Glutamatergic neuron (in vitro differentiated cells): Measurements from ENCODE around the gene ATAD1. TPM values are rescaled to one million over a fixed set of nuclear protein-coding genes. Genes with fewer than 3 reads are reported as not detected.
"Not testable (repeated sequence)": the region's sequence is repeated elsewhere in the genome, so short reads cannot be mapped to it uniquely, and the experiment has no call there.

ENCODE experiments used
- DNase-seq: peaks from one replicate; pipeline ENCODE4 v3.0.0; 2022
- H3K27ac Mint-ChIP-seq: one replicate; pipeline ENCODE4 v1.8.0; 2020; ENCODE audit warnings: mild to moderate bottlenecking, mixed read lengths, inconsistent platforms; ENCODE audit not compliant: unreplicated experiment
- H3K27me3 Mint-ChIP-seq: one replicate; pipeline ENCODE4 v1.8.0; 2020; ENCODE audit warnings: mild to moderate bottlenecking, moderate library complexity, mixed read lengths, inconsistent platforms; ENCODE audit not compliant: unreplicated experiment
- H3K36me3 Mint-ChIP-seq: one replicate; pipeline ENCODE4 v1.8.0; 2020; ENCODE audit warnings: mild to moderate bottlenecking, mixed read lengths, inconsistent platforms; ENCODE audit not compliant: unreplicated experiment
- H3K4me1 Mint-ChIP-seq: one replicate; pipeline ENCODE4 v1.8.0; 2020; ENCODE audit warnings: mild to moderate bottlenecking, low read depth, mixed read lengths, inconsistent platforms; ENCODE audit not compliant: unreplicated experiment
- H3K4me3 Mint-ChIP-seq: one replicate; pipeline ENCODE4 v1.8.0; 2020; ENCODE audit warnings: mild to moderate bottlenecking, mixed read lengths, inconsistent platforms; ENCODE audit not compliant: unreplicated experiment
- H3K9me3 Mint-ChIP-seq: one replicate; pipeline ENCODE4 v1.8.0; 2020; ENCODE audit warnings: mild to moderate bottlenecking, moderate library complexity, mixed read lengths, inconsistent platforms; ENCODE audit not compliant: unreplicated experiment
- total RNA-seq: library from RNA; stranded (reverse); fragmentation: NEBNext Ultra II Directional; extraction: Animal tissue kit (Norgen Biotek cat#: 25700); gene quantifications from one replicate; pipeline ENCODE4 v1.2.1, GENCODE V29; 2021; ENCODE audit not compliant: unreplicated experiment
- TF ChIP-seq, protein P1 (sequence below): fragments of 200-600 bp; sonication (generic); IDR thresholded peaks from one replicate; pipeline ENCODE4 v1.5.0; 2021; ENCODE audit not compliant: partially characterized antibody, unreplicated experiment

ATAD1 gene
- total RNA-seq, 1 donor from 2014 or later: 79.0 TPM

DNA sequence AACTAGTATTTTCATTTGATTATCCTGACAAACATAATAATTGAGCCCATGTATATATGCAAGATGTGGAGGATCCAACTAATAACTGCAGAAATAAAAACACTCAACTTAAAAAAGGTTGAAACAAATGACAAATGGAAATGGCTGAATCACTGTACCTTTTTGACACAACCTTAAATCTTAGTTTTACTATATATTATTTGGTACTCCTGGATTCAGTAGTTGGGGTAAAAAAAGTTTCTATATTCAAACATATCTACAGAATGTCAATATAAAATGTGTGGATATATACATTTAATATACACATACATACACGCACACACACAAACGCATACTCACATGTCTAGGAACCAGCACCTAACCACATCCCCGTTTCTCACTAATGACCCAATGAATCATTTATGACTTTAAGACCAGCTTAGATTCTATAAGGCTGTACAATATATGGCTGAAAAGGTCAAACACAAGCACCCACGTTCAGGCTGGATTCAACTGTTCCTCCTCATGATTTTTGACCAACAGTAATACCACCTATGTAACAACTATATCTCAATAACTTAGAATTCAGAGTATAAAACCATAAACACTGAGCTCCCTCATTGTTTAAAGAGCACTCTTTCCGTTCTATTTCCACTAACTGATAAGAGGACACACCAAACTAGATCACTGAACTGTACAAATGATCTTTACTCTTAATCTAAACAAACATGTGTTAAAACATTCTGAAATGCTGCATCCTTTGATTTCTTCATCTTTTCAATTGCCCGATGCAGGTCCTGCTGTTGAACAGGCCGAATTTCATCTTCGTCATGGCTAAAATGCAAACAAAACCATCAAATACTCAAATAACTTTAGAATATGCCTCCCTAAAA is 63.8 kb downstream of the ATAD1 start:
- no peaks in the 10 kb centered on the region for H3K36me3 Mint-ChIP-seq
- TF ChIP-seq, protein P1, sequence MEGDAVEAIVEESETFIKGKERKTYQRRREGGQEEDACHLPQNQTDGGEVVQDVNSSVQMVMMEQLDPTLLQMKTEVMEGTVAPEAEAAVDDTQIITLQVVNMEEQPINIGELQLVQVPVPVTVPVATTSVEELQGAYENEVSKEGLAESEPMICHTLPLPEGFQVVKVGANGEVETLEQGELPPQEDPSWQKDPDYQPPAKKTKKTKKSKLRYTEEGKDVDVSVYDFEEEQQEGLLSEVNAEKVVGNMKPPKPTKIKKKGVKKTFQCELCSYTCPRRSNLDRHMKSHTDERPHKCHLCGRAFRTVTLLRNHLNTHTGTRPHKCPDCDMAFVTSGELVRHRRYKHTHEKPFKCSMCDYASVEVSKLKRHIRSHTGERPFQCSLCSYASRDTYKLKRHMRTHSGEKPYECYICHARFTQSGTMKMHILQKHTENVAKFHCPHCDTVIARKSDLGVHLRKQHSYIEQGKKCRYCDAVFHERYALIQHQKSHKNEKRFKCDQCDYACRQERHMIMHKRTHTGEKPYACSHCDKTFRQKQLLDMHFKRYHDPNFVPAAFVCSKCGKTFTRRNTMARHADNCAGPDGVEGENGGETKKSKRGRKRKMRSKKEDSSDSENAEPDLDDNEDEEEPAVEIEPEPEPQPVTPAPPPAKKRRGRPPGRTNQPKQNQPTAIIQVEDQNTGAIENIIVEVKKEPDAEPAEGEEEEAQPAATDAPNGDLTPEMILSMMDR: no peak

DNA sequence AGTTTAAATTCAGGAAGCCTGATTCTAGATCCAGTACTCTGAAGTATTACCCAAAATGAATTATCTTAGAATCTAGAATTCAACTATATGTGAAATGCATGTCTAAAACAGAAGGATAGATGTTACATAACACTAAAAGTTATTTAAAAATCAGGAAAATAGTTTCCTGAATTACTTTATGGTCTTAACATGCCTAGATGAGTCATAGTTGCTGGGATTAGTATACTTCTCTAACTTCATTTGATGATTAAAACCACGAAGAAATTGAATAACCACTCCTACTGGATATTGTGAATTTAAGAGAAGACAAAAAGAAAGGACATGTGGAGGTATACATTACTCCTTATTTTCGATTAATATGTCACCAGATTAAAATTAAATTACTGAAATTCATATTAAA is 65.5 kb downstream of the ATAD1 start:
- Mint-ChIP-seq H3K4me3 (no peak overlapping the region), H3K36me3 (no peaks in the 10 kb centered on the region), H3K27ac (no peak overlapping the region), H3K27me3 (no peaks in the 10 kb centered on the region), H3K4me1 (no peaks in the 10 kb centered on the region), H3K9me3 (no peaks in the 10 kb centered on the region)
- no peak for DNase-seq
- TF ChIP-seq, protein P1: no peak

More for the DNA sequence above, 63.8 kb downstream of the ATAD1 start:
- Mint-ChIP-seq H3K4me3 (no peak overlapping the region), H3K9me3 (no peaks in the 10 kb centered on the region), H3K4me1 (no peaks in the 10 kb centered on the region), H3K27me3 (no peaks in the 10 kb centered on the region), H3K27ac (no peak overlapping the region)
- no peak for DNase-seq

DNA sequence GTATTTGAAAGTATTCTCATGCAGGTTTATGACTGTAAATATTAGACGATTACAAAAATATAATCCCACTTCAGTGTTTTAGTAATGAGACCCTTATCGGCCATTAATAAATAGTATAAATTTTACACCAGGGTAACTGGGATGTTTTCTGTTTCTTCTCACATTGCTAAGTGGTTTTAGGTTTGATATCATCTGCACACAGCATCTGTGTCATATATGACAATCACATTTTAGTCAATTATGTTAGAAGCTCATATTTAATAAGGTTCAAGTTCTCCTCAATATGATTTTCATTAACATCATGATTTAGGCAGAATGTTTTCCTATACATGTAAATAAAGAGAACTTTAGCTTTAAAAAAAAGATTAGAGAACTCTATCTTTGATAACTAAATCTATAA is 66.8 kb downstream of the ATAD1 start:
- no peak overlapping the region for H3K27ac Mint-ChIP-seq
- no peak for DNase-seq
- no peaks in the 10 kb centered on the region for H3K4me1 Mint-ChIP-seq
- H3K36me3 Mint-ChIP-seq: no peaks in the 10 kb centered on the region
- H3K27me3 Mint-ChIP-seq: no peaks in the 10 kb centered on the region
- TF ChIP-seq, protein P1: no peak
- no peaks in the 10 kb centered on the region for H3K9me3 Mint-ChIP-seq
- H3K4me3 Mint-ChIP-seq: no peak overlapping the region

DNA sequence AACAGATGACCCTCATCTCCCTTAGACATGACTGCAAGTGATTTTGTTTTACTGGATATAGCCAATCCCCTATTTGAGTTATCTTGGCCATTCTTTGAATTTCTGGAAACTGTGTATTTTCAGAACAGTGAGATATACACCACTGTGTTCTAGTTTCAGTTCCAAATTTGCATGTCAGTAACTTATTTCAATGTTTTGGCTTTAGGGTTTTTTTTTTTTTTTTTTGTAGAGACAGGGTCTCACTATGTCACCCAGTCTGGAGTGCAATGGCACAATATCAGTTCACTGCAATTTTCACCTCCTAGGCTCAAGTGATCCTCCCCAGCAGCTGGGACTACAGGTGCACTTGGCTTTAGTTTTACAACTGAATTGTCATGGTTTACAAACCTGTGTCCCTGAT is 67.2 kb downstream of the ATAD1 start:
- TF ChIP-seq, protein P1: no peak
- H3K4me3 Mint-ChIP-seq: no peak overlapping the region
- H3K27me3 Mint-ChIP-seq: no peaks in the 10 kb centered on the region
- no peaks in the 10 kb centered on the region for H3K4me1 Mint-ChIP-seq
- no peak overlapping the region for H3K27ac Mint-ChIP-seq
- H3K9me3 Mint-ChIP-seq: no peaks in the 10 kb centered on the region
- no peaks in the 10 kb centered on the region for H3K36me3 Mint-ChIP-seq
- DNase-seq: no peak

DNA sequence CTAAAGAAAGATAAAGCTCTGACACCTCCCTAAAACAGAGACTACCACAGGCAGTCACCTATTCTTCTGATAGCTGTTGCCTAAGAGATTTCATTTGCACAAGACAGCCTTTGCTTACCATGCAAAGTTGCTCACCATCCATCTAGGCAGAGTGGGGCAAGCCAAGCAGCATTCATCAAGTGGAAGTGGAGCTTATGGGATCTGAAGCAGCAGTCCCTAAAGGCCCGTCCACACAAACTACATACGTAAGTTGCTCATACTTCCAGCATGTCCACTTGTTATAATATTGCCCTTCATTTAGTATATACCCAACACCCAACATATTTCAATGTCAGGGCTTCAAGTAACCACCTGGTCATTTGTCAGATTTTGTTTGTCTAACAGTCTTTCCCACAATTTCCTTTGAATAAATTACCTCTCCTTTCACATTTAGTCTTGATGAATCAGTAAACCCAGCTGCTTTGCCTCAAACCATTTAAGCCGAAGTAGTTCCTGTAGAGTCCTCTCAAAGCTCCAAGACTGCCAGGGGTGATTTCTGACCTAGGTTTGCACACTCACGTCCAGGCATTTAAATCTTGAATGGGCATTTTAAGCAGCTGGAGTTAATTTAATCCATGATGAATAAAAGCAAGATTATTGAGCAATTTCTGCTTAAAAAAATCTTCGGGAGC is 67.9 kb downstream of the ATAD1 start:
- Mint-ChIP-seq H3K9me3 (no peaks in the 10 kb centered on the region), H3K36me3 (no peaks in the 10 kb centered on the region), H3K4me1 (no peaks in the 10 kb centered on the region), H3K27me3 (no peaks in the 10 kb centered on the region), H3K27ac (no peak overlapping the region), H3K4me3 (no peak overlapping the region)
- DNase-seq: no peak
- TF ChIP-seq, protein P1: no peak

DNA sequence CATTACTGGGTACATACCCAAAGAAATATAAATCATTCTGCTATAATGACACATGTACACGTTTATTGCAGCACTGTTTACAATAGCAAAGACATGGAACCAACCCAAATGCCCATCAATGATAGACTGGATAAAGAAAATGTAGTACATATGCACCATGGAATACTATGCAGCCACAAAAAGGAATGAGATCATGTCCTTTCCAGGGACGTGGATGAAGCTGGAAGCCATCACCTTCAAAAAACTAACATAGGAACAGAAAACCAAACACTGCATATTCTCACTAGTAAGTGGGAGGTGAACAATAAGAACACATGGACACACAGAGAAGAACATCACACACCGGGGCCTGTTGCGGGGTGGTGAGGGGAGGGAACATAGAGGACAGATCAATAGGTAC is 69.8 kb downstream of the ATAD1 start:
- H3K4me3 Mint-ChIP-seq, H3K4me1 Mint-ChIP-seq, H3K9me3 Mint-ChIP-seq, DNase-seq, H3K27me3 Mint-ChIP-seq, H3K36me3 Mint-ChIP-seq, H3K27ac Mint-ChIP-seq: not testable (repeated sequence)
